SK-N-SH treated with all-trans-retinoic acid at 6 μM for 48 hours (cell line): ENCODE results near the gene SAC3D1.

Experiments used
- ARNTL ChIP-seq: fragments of 450-650 bp; formaldehyde crosslinking; IDR thresholded peaks from 2 replicates; pipeline ENCODE4 v1.5.0; 2020; ENCODE audit warnings: low read depth, mild to moderate bottlenecking, moderate library complexity, borderline replicate concordance
- CREB5 ChIP-seq: fragments of 250-450 bp; sonication (Bioruptor Pico); IDR thresholded peaks from 2 replicates; pipeline ENCODE4 v1.5.1; 2020; ENCODE audit warnings: low read depth, mild to moderate bottlenecking, moderate library complexity
- CSDC2 ChIP-seq: fragments of 250-450 bp; sonication (Bioruptor Pico); IDR thresholded peaks from 2 replicates; pipeline ENCODE4 v1.5.0; 2020; ENCODE audit warnings: mild to moderate bottlenecking, moderate library complexity
- CSRNP3 ChIP-seq: fragments of 250-450 bp; sonication (Bioruptor Pico); IDR thresholded peaks from 2 replicates; pipeline ENCODE4 v1.5.1; 2021; ENCODE audit warnings: mild to moderate bottlenecking, moderate library complexity
- ESRRG ChIP-seq: fragments of 250-450 bp; sonication (Bioruptor Pico); IDR thresholded peaks from 2 replicates; pipeline ENCODE4 v1.6.1; 2021; ENCODE audit warnings: mild to moderate bottlenecking
- OSR1 ChIP-seq: fragments of 250-450 bp; sonication (Bioruptor Pico); IDR thresholded peaks from 2 replicates; pipeline ENCODE4 v1.8.0; 2022; ENCODE audit warnings: moderate library complexity, mild to moderate bottlenecking, inconsistent platforms
- PATZ1 ChIP-seq: fragments of 250-450 bp; sonication (Bioruptor Pico); IDR thresholded peaks from 2 replicates; pipeline ENCODE4 v1.8.0; 2020; ENCODE audit warnings: mild to moderate bottlenecking, moderate library complexity, borderline replicate concordance
- RARB ChIP-seq: fragments of 250-450 bp; sonication (Bioruptor Pico); IDR thresholded peaks from 2 replicates; pipeline ENCODE4 v1.8.0; 2021; ENCODE audit warnings: mild to moderate bottlenecking, moderate library complexity
- SNAI2 ChIP-seq: fragments of 250-450 bp; sonication (Bioruptor Pico); IDR thresholded peaks from 2 replicates; pipeline ENCODE4 v1.5.0; 2020; ENCODE audit warnings: mild to moderate bottlenecking, moderate library complexity
- ZFP3 ChIP-seq: fragments of 250-450 bp; sonication (Bioruptor Pico); IDR thresholded peaks from 2 replicates; pipeline ENCODE4 v1.5.0; 2020; ENCODE audit warnings: mild to moderate bottlenecking, moderate library complexity
- ZFP30 ChIP-seq: fragments of 450-650 bp; formaldehyde crosslinking; IDR thresholded peaks from 2 replicates; pipeline ENCODE4 v1.5.0; 2022; ENCODE audit warnings: mild to moderate bottlenecking, moderate library complexity
- ZNF565 ChIP-seq: fragments of 450-650 bp; formaldehyde crosslinking; conservative IDR thresholded peaks from 2 replicates; pipeline ENCODE4 v1.5.0; 2020; ENCODE audit warnings: low read depth, mild to moderate bottlenecking, moderate library complexity
- ZNF8 ChIP-seq: fragments of 450-650 bp; formaldehyde crosslinking; IDR thresholded peaks from 2 replicates; pipeline ENCODE4 v1.5.0; 2020; ENCODE audit warnings: mild to moderate bottlenecking, moderate library complexity

GRCh38 chr11:65032216-65032615, 8.8 kb upstream of the SAC3D1 start:
- TF ChIP-seq CREB5 (CRISPR knock-in tag) (no peak), PATZ1 (CRISPR knock-in tag) (no peak), ZFP3 (no peak), ZNF8 (CRISPR knock-in tag) (no peak), ZFP30 (CRISPR knock-in tag) (no peak), ESRRG (no peak), ZNF565 (CRISPR knock-in tag) (no peak), SNAI2 (CRISPR knock-in tag) (no peak), ARNTL (CRISPR knock-in tag) (no peak), RARB (CRISPR knock-in tag) (no peak), CSRNP3 (no peak), CSDC2 (CRISPR knock-in tag) (no peak), OSR1 (CRISPR knock-in tag) (no peak)
